WTC11 (cell line): ENCODE results near the gene GTPBP1. TPM values are rescaled to one million over a fixed set of nuclear protein-coding genes. Genes with fewer than 3 reads are reported as not detected.

Experiments used
- ATAC-seq: fragments of 200-7000 bp; cut with Tn5 transposase; 2 replicates; pipeline ENCODE4 v1.10.0; 2021; ENCODE audit warnings: mild to moderate bottlenecking, moderate library complexity
- CTCF ChIA-PET: fragments of 300-600 bp; sonication (Branson Sonifier 250); formaldehyde crosslinking; loops from one replicate; lab custom pipeline; 2021; ENCODE audit warnings: antibody characterized with exemption; lab: Charles Lee
- POLR2A ChIA-PET: fragments of 350-600 bp; sonication (Branson Sonifier 250); formaldehyde crosslinking; loops from one replicate; lab custom pipeline; 2021; ENCODE audit warnings: antibody characterized with exemption; lab: Charles Lee
- DNase-seq: peaks from one replicate; pipeline ENCODE4 v3.0.0; 2021; ENCODE audit warnings: low spot score
- H3K27ac Mint-ChIP-seq: 2 replicates; pipeline ENCODE4 v1.8.0; 2021; ENCODE audit warnings: mixed read lengths
- H3K27me3 Mint-ChIP-seq: 2 replicates; pipeline ENCODE4 v1.8.0; 2021; ENCODE audit warnings: low read depth, mild to moderate bottlenecking, moderate library complexity, mixed read lengths
- H3K36me3 Mint-ChIP-seq: 2 replicates; pipeline ENCODE4 v1.8.0; 2021; ENCODE audit warnings: mixed read lengths
- H3K4me1 Mint-ChIP-seq: 2 replicates; pipeline ENCODE4 v1.8.0; 2022; ENCODE audit warnings: mixed read lengths
- H3K4me3 Mint-ChIP-seq: 2 replicates; pipeline ENCODE4 v1.8.0; 2021; ENCODE audit warnings: mild to moderate bottlenecking, moderate library complexity, mixed read lengths
- H3K9me3 Mint-ChIP-seq: 2 replicates; pipeline ENCODE4 v1.8.0; 2021; ENCODE audit warnings: mixed read lengths
- ATF6 ChIP-seq: sonication (generic); formaldehyde crosslinking; IDR thresholded peaks from 2 replicates; pipeline ENCODE4 v1.8.1; 2023; ENCODE audit warnings: mild to moderate bottlenecking, missing genetic modification reagents
- CTCF ChIP-seq: fragments of 200-600 bp; IDR thresholded peaks from 2 replicates; pipeline ENCODE4 v1.8.0; 2022; ENCODE audit warnings: antibody characterized with exemption
- E2F4 ChIP-seq: sonication (generic); formaldehyde crosslinking; IDR thresholded peaks from 2 replicates; pipeline ENCODE4 v1.8.1; 2022; ENCODE audit warnings: low read depth, mild to moderate bottlenecking, moderate library complexity, missing genetic modification reagents, borderline replicate concordance
- ELF4 ChIP-seq: sonication (generic); formaldehyde crosslinking; IDR thresholded peaks from 2 replicates; pipeline ENCODE4 v1.8.1; 2022; ENCODE audit warnings: low read depth, mild to moderate bottlenecking, moderate library complexity, missing genetic modification reagents
- EMX1 ChIP-seq: fragments of 250-450 bp; sonication (Bioruptor Pico); IDR thresholded peaks from 2 replicates; pipeline ENCODE4 v1.8.0; 2021; ENCODE audit warnings: mild to moderate bottlenecking
- ERG ChIP-seq: fragments of 250-450 bp; sonication (Bioruptor Pico); IDR thresholded peaks from 2 replicates; pipeline ENCODE4 v1.8.0; 2021; ENCODE audit warnings: mild to moderate bottlenecking
- FOXP1 ChIP-seq: sonication (generic); formaldehyde crosslinking; IDR thresholded peaks from 2 replicates; pipeline ENCODE4 v1.8.0; 2022; ENCODE audit warnings: missing genetic modification reagents, mild to moderate bottlenecking, moderate library complexity, borderline replicate concordance
- NFE2L1 ChIP-seq: sonication (generic); formaldehyde crosslinking; IDR thresholded peaks from 2 replicates; pipeline ENCODE4 v1.8.1; 2023; ENCODE audit warnings: missing genetic modification reagents
- NR3C1 ChIP-seq: sonication (generic); formaldehyde crosslinking; conservative IDR thresholded peaks from 2 replicates; pipeline ENCODE4 v1.8.1; 2023; ENCODE audit warnings: low read depth, mild to moderate bottlenecking, missing genetic modification reagents
- SP1 ChIP-seq: sonication (generic); formaldehyde crosslinking; conservative IDR thresholded peaks from 2 replicates; pipeline ENCODE4 v1.8.1; 2022; ENCODE audit warnings: missing genetic modification reagents
- TEAD4 ChIP-seq: sonication (generic); formaldehyde crosslinking; IDR thresholded peaks from 2 replicates; pipeline ENCODE4 v1.8.0; 2022; ENCODE audit warnings: mild to moderate bottlenecking, missing genetic modification reagents
- TP53 ChIP-seq: sonication (generic); formaldehyde crosslinking; IDR thresholded peaks from 2 replicates; pipeline ENCODE4 v1.8.1; 2023; ENCODE audit warnings: mild to moderate bottlenecking, missing genetic modification reagents
- ZBTB21 ChIP-seq: sonication (generic); formaldehyde crosslinking; IDR thresholded peaks from 2 replicates; pipeline ENCODE4 v1.8.1; 2023; ENCODE audit warnings: mild to moderate bottlenecking, missing genetic modification reagents, borderline replicate concordance
- ZNF138 ChIP-seq: sonication (generic); formaldehyde crosslinking; conservative IDR thresholded peaks from 2 replicates; pipeline ENCODE4 v1.8.1; 2022; ENCODE audit warnings: mild to moderate bottlenecking, moderate library complexity, missing genetic modification reagents
- ZNF532 ChIP-seq: fragments of 250-450 bp; sonication (Bioruptor Pico); IDR thresholded peaks from 2 replicates; pipeline ENCODE4 v1.9.0; 2021; ENCODE audit warnings: mild to moderate bottlenecking, borderline replicate concordance
- total RNA-seq: library from RNA; stranded (reverse); gene quantifications from 3 replicates; pipeline ENCODE4 v1.2.3, GENCODE V29; 2021

GTPBP1 gene
- total RNA-seq, 1 experiment from 2014 or later: 108 TPM

GRCh38 chr22:38700789-38701628 lies 4.7 kb upstream of the GTPBP1 start, which contains the start of gene JOSD1 (continued):
- TF ChIP-seq TP53 (CRISPR knock-in tag): peak; percentile 82; the same call in 1 of the 2 replicates
- TF ChIP-seq EMX1 (CRISPR knock-in tag): 0 out of 2 replicates have a peak, but pooled peaks have one; percentile 6
- 0 out of 2 replicates have a peak, but pooled peaks have one; percentile 17 for TF ChIP-seq ZNF138 (CRISPR knock-in tag)
- TF ChIP-seq ZBTB21 (CRISPR knock-in tag): peak; percentile 100
- TF ChIP-seq ATF6 (CRISPR knock-in tag): no peak
- TF ChIP-seq ERG: no peak
- no peak for TF ChIP-seq ZNF532
- peak; percentile 90 for TF ChIP-seq FOXP1 (CRISPR knock-in tag)
- TF ChIP-seq E2F4 (CRISPR knock-in tag): no peak; the same call in 1 of the 2 replicates
- peak; percentile 27; the same call in 1 of the 2 replicates for TF ChIP-seq ELF4 (CRISPR knock-in tag)
- peak; percentile 57; the same call in 1 of the 2 replicates for TF ChIP-seq NFE2L1
- peak; percentile 98 for TF ChIP-seq SP1 (CRISPR knock-in tag)
- TF ChIP-seq NR3C1 (CRISPR knock-in tag): no peak; the same call in 1 of the 2 replicates
- TF ChIP-seq TEAD4 (CRISPR knock-in tag): no peak

GRCh38 chr22:38704654-38705234 lies 1.0 kb upstream of the GTPBP1 start:
- no peak for TF ChIP-seq CTCF
- ATAC-seq (no peak), DNase-seq (no peak)
- POLR2A ChIA-PET: no interaction called here
- CTCF ChIA-PET: interaction anchor here (0.9 to 1.5 kb wide), 3 partner anchors 61 to 607 kb away, joined by 4 to 9 read pairs (median 4); no protein-coding TSS in a partner anchor
- peaks cover 59% of the 10 kb centered on the region for H3K4me1 Mint-ChIP-seq
- H3K36me3 Mint-ChIP-seq: no peaks in the 10 kb centered on the region; the same call in 1 of the 2 replicates
- peak overlapping the region; percentile 83 for H3K4me3 Mint-ChIP-seq
- H3K27me3 Mint-ChIP-seq: no peaks in the 10 kb centered on the region; the same call in 1 of the 2 replicates
- no peaks in the 10 kb centered on the region for H3K9me3 Mint-ChIP-seq
- peak overlapping the region; percentile 100 for H3K27ac Mint-ChIP-seq
